Liver (tissue), 3 donors: Measurements from ENCODE around the gene CCDC186.

ENCODE experiments used
- CTCF ChIP-seq: fragments of 150-350 bp; IDR thresholded peaks from 2 replicates; pipeline ENCODE4 v1.5.1; 2017; ENCODE audit warnings: improper control_type of control experiment, low read depth, low read length; ENCODE audit not compliant: missing input control
- FOXA1 ChIP-seq: IDR thresholded peaks from 2 replicates; pipeline ENCODE4 v1.6.1; 2016; ENCODE audit warnings: antibody characterized with exemption
- GABPA ChIP-seq, 2 donors: IDR thresholded peaks in 1 of 2; conservative IDR thresholded peaks in 1 of 2; 2 replicates each; pipeline ENCODE4 v1.6.1; 2016; ENCODE audit warnings: antibody characterized with exemption in 2 of 2, mild to moderate bottlenecking in 1 of 2, moderate library complexity in 1 of 2
- JUND ChIP-seq, 2 donors: IDR thresholded peaks; 2 replicates each; pipeline ENCODE4 v1.6.1; 2016; ENCODE audit warnings: antibody characterized with exemption in 2 of 2
- MAX ChIP-seq: IDR thresholded peaks from 2 replicates; pipeline ENCODE4 v1.6.1; 2016; ENCODE audit warnings: antibody characterized with exemption
- RAD21 ChIP-seq, 2 donors: IDR thresholded peaks; 2 replicates each; pipeline ENCODE4 v1.6.1; 2016; ENCODE audit warnings: antibody characterized with exemption in 2 of 2, mild to moderate bottlenecking in 2 of 2
- TAF1 ChIP-seq: conservative IDR thresholded peaks from 2 replicates; pipeline ENCODE4 v1.6.1; 2016; ENCODE audit warnings: antibody characterized with exemption, mild to moderate bottlenecking
- YY1 ChIP-seq: IDR thresholded peaks from 2 replicates; pipeline ENCODE4 v1.6.1; 2016; ENCODE audit warnings: antibody characterized with exemption, mild to moderate bottlenecking
- donor health status: healthy.
- donor health status: healthy.

- TF ChIP-seq CTCF (no peak), FOXA1 (no peak), YY1 (peak; percentile 54), RAD21 (IDR thresholded peaks at IDR 0.05) (no peak), GABPA (IDR thresholded peaks at IDR 0.05 in 1 of 2, conservative IDR thresholded peaks at IDR 0.05 in 1 of 2) (no peak), TAF1 (no peak), JUND (IDR thresholded peaks at IDR 0.05) (no peak), MAX (no peak)
These were observed 49.1 kb upstream of the CCDC186 start for GRCh38 chr10:114223066-114223465.
